ENCODE results near the gene GALNT5. TPM values are rescaled to one million over a fixed set of nuclear protein-coding genes. Genes with fewer than 3 reads are reported as not detected.

GALNT5 gene
- total RNA-seq, 4 donors from 2014 or later, result 0.13 to 0.83 (median 0.17) TPM; not detected in 1

DNA sequence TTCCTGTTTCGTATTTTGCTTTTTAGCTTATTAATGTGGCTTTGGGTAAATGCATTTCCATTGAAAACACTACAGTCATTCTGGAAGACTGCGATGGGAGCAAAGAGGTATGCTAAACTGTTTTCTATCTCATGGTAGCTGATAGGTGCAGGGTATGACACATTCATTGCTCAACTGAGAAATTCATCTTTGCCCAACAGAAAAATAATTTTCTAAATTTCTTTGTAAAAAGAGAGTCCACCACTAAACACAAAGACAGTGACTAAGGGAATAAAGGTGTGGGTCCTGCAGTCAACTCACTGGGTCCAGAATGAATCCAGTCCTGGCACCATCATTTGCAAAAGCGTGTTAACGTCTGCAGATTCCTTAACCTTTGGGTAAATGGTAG, 48.2 kb downstream of the GALNT5 start:
- Histone ChIP-seq H3K4me1 (no peaks in the 10 kb centered on the region), H3K9me3 (no peaks in the 10 kb centered on the region), H3K4me3 (no peak overlapping the region), H3K36me3 (no peaks in the 10 kb centered on the region), H3K27me3 (no peaks in the 10 kb centered on the region), H3K27ac (replicated peaks in 1 of 4) (no peak overlapping the region)
- intact Hi-C loops (cut with DNase I), result no loop called here
- 83% methylated on average over 4 of the region's 4 CpGs for WGBS
- no peak for TF ChIP-seq POLR2AphosphoS5 (IDR thresholded peaks at IDR 0.05)
- TF ChIP-seq EP300 (IDR thresholded peaks at IDR 0.05), result no peak
- TF ChIP-seq, protein P1, sequence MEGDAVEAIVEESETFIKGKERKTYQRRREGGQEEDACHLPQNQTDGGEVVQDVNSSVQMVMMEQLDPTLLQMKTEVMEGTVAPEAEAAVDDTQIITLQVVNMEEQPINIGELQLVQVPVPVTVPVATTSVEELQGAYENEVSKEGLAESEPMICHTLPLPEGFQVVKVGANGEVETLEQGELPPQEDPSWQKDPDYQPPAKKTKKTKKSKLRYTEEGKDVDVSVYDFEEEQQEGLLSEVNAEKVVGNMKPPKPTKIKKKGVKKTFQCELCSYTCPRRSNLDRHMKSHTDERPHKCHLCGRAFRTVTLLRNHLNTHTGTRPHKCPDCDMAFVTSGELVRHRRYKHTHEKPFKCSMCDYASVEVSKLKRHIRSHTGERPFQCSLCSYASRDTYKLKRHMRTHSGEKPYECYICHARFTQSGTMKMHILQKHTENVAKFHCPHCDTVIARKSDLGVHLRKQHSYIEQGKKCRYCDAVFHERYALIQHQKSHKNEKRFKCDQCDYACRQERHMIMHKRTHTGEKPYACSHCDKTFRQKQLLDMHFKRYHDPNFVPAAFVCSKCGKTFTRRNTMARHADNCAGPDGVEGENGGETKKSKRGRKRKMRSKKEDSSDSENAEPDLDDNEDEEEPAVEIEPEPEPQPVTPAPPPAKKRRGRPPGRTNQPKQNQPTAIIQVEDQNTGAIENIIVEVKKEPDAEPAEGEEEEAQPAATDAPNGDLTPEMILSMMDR (IDR thresholded peaks at IDR 0.05), result no peak
- no peak for TF ChIP-seq POLR2A (IDR thresholded peaks at IDR 0.05; ENCODE audit: low read depth)
- no peak for DNase-seq (ENCODE audit: extremely low spot score)

DNA sequence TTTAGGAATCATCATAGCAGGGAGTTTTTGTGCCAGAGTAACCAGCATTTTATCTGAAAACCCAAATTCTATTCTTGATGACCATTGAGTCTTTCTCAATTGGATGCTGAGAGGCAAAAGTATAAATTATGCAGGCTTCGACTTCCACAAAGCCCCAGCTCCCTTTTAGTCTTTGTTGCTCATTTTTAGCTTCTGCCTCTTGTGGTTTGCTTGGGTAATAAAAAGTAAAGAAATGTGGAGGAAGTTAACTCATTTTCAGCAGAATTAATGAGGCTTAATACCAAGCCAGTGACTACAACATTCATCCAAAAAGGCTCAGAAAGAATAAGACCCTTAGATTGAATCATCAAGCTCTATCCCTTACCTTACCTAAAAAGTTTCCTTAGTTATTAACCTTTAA, 49.5 kb downstream of the GALNT5 start:
- Histone ChIP-seq H3K4me1 (no peaks in the 10 kb centered on the region), H3K4me3 (no peak overlapping the region), H3K36me3 (no peaks in the 10 kb centered on the region), H3K27ac (replicated peaks in 1 of 4) (no peak overlapping the region), H3K27me3 (no peaks in the 10 kb centered on the region), H3K9me3 (no peaks in the 10 kb centered on the region)
- WGBS, result 56% methylated on average over 1 of the region's 1 CpG
- intact Hi-C loops (cut with DNase I), result no loop called here
- no peak for DNase-seq (ENCODE audit: extremely low spot score)
- TF ChIP-seq POLR2AphosphoS5 (IDR thresholded peaks at IDR 0.05) (no peak), EP300 (IDR thresholded peaks at IDR 0.05) (no peak), POLR2A (IDR thresholded peaks at IDR 0.05; ENCODE audit: low read depth) (no peak)
- TF ChIP-seq, protein P1 (IDR thresholded peaks at IDR 0.05), result no peak

DNA sequence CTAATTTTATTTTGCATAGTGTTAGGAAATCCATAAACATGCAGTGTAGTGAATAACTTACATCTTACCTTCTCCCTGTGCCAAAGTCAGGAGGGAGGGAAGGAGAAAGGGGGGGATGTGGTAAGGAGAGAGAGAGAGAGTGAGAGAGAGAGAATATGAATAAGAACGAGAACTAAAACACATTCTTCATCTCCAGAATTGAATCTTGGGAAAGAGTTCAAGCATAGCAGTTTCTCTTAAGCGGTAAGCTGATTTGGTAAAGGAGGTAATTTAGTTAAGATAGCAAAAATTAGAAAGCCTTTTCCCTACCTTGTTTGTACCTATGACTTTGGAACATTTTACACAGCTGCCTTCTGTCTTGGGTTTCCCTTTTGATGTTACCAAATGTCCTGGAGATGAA, 52.4 kb downstream of the GALNT5 start:
- no peaks in the 10 kb centered on the region for H3K36me3 ChIP-seq
- no peaks in the 10 kb centered on the region for H3K4me1 ChIP-seq
- TF ChIP-seq, protein P1 (IDR thresholded peaks at IDR 0.05), result no peak
- no peak for TF ChIP-seq POLR2AphosphoS5 (IDR thresholded peaks at IDR 0.05)
- TF ChIP-seq EP300 (IDR thresholded peaks at IDR 0.05), result no peak
- no peak for TF ChIP-seq POLR2A (IDR thresholded peaks at IDR 0.05; ENCODE audit: low read depth)
- WGBS, result 79% methylated on average over 2 of the region's 2 CpGs
- H3K27me3 ChIP-seq, result no peaks in the 10 kb centered on the region
- no peak overlapping the region for H3K27ac ChIP-seq (replicated peaks in 1 of 4)
- intact Hi-C loops (cut with DNase I), result no loop called here
- no peak overlapping the region for H3K4me3 ChIP-seq
- H3K9me3 ChIP-seq, result no peaks in the 10 kb centered on the region
- DNase-seq (ENCODE audit: extremely low spot score), result no peak

DNA sequence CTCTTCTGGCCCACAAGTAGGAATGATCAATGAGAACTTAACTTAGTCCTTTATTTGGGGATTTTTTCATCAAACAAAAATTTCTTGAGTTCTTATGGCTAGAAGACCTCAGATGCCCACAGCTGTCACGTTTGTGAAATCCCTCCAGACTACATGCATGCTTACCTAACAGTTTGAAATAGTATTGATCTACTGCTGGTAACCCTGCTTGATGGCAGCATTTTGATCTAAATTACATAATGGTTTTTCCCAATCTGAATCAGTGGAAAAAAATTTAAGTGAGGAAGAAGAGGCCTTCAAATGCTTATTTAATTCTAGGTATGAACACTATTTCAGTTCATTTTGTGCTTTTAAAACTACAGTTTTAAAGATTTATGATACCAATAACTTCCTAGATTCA, 54.2 kb downstream of the GALNT5 start:
- intact Hi-C loops (cut with DNase I), result no loop called here
- 89% methylated on average over 1 of the region's 1 CpG for WGBS

More for the DNA sequence above, 54.2 kb downstream of the GALNT5 start:
- Histone ChIP-seq H3K9me3 (no peaks in the 10 kb centered on the region), H3K27me3 (no peaks in the 10 kb centered on the region), H3K27ac (replicated peaks in 1 of 4) (no peak overlapping the region), H3K4me3 (no peak overlapping the region), H3K36me3 (no peaks in the 10 kb centered on the region), H3K4me1 (no peaks in the 10 kb centered on the region)
- DNase-seq (ENCODE audit: extremely low spot score), result no peak
- TF ChIP-seq POLR2AphosphoS5 (IDR thresholded peaks at IDR 0.05) (no peak), POLR2A (IDR thresholded peaks at IDR 0.05; ENCODE audit: low read depth) (no peak), EP300 (IDR thresholded peaks at IDR 0.05) (no peak)
- TF ChIP-seq, protein P1 (IDR thresholded peaks at IDR 0.05), result no peak

Measured in esophagus muscularis mucosa (tissue), 4 donors.